Activated CD8-positive, alpha-beta memory T cell treated with anti-CD3 and anti-CD28 coated beads, Interleukin-2, amount 50 U/mL, for 1 hour (primary cell): ENCODE results near the gene HOXD8.

Experiments used
- DNase-seq: peaks from one replicate; pipeline ENCODE4 v3.0.0-alpha.2; 2020; ENCODE audit errors: extremely low read depth

HOXD8 gene

GRCh38 chr2:176128982-176129796, at the start of gene HOXD8:
Gene HOXD8 (plus strand): TSS chr2:176129705. CDS start chr2:176130367, 662 bp downstream.
- no peak for DNase-seq

DNA sequence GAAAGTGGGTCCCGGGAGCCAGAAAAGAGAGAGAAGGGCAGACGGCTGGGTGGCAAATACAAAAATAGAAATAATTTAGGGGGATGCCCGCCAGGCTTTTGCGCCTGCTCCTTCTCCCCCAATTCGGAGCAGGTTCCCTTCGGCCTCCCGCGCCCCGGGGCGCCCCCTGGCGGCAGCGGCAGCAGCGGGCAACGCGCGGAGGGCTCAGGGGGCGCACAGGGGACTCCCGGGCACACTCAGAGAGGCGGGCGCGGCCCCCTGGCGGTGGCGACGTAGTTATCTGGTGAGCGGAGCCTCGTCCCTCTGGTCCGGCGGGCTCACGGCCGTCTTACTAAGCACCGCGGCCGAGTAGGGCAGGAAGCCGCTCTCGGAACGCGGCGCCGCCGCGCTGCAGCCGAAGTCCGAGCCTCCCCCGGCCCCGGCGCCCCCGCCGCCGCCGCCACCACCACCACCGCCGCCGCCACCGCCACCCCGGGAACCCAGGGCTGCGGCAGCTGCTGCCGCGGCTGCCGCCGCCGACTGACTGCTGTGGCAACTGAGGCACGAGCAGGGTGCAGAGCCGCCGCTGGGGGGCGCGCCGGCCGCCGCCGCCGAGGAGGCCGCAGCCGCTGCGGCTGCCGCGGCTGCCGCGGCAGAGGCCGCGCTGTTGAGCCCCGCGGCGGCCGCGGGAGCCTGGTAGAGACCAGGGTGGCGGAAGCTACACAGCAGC, 49.5 kb upstream of the HOXD8 start:
- no peak for DNase-seq

DNA sequence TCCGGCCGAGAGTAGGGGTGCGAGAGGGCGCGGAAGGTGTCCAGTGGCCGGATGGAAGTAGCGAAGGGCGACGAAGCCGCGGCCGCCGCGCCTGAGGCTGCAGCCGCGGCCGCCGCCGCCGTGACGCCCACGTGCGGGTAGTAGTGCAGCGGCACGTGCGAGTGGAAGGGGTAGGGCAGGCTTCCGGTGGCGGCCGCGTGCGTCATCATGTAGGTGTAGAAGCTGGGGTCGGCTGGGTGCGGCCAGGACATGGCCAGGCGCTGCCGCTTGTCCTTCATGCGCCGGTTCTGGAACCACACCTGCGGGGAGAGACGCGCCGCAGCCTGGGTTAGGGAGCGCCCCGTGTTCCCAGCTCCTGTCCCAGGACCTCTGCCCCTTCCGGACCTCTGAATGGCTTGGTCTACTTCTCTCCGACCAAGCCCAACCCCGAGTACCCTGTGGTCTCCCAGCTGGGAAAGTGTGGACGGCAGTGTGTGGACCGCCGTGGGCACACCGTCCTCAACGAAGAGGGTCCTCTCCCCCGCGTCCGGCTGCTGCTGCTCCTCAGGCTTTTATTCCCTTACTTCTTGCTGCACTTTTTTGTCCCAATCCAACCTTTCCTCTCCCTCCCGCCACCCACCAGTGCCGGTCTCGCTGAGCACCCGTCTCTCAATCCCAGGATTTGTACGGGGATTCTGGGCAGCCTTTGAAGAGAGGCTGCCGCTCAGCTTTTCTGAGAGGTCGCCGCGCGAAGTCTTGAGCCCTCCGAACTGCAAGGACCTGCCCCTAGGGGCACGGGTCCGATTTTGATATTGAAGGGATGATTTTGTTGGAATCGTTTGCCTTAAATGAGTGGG, 48.7 kb upstream of the HOXD8 start:
- DNase-seq = no peak

DNA sequence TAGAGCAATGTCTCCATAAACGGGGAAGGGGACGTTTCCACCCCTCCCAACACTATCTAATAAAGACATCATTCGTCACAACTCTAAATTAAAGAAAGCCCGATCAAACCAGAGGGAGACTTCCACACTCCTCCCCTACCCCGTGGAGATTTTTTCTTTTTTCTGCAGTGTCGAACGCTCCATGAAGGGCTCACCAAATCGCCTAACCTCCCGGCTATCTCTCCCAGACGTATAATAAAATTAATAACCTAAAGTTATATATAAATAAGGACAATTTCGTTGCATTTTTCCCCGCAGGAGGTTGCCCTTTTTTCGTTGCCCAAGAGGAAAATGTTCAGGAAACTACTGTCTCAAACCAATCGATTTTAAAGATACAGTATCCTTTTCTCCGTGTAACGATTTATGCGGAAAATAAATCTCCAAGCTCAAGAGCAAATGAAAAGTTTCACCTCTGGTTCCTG, 48.1 kb upstream of the HOXD8 start:
- DNase-seq = no peak

GRCh38 chr2:176081837-176082524, 47.5 kb upstream of the HOXD8 start:
- DNase-seq = no peak

GRCh38 chr2:176082525-176082823, 47.0 kb upstream of the HOXD8 start:
- DNase-seq = no peak

- no peak for DNase-seq
These were observed 46.4 kb upstream of the HOXD8 start for GRCh38 chr2:176082824-176083751.

- no peak for DNase-seq
These were observed 45.7 kb upstream of the HOXD8 start, which contains the start of gene EVX2 for GRCh38 chr2:176083796-176084261. Gene EVX2 (minus strand): TSS chr2:176083962. CDS start chr2:176083776, 186 bp downstream.

DNA sequence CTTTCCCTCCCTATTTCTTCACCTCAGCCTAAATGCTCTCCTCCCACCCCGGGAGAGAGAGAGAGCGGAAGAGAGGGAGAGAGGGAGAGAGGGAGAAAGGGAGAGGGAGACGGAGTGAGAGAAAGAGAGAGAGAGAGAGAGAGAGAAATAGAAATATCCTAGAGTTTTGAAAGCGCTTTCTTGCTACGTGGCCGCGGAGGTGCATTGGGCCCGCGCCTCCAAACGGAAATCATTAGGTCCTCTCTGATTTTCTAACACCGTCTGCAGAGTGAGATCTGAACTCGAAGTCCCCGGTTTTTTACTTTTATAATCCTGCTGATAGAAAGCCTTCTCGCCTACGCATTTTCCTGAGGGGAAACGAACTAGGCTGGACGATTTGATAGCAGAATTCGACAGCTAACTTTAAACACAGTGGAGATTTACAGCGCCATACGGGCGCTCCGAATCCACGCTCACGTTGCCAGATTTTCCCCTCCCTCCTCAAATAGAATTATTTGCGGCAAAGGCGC, 44.8 kb upstream of the HOXD8 start:
- no peak for DNase-seq

- DNase-seq = no peak
These were observed 44.3 kb upstream of the HOXD8 start for GRCh38 chr2:176085120-176085788.

- no peak for DNase-seq
These were observed 43.4 kb upstream of the HOXD8 start for GRCh38 chr2:176085861-176086771.

DNA sequence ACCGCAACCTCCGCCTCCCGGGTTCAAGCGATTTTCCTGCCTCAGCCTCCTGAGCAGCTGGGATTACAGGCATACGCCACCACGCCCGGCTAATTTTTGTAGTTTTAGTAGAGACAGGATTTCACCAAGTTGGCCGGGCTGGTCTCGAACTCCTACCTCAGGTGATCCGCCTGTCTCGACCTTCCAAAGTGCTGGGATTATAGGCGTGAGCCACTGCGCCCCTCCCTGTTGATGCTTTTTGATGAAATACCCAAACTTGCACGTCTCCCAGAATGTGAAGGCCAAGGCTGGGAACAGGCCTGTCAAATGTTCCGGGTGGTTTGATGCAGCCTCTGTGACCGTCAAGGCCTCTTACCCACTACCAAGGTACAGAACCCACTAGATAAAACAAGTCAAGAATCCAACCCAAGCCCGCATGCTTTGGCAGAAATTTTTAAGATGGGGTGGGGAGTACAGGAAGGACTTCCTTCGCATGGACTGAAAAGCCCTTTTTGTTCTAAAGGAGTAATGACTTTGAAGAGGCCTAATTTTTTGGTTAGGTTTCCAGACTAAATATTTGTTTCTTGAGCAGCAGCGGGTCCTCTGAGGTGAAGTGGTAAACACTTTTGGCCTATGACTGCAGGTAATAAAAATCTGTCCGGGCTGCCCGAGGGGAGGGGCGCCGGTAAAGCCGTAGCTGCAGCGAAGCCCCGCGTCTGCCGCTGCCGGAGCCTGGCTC, 42.0 kb upstream of the HOXD8 start:
- DNase-seq = no peak

GRCh38 chr2:176088048-176088936, 41.2 kb upstream of the HOXD8 start:
- DNase-seq = no peak

DNA sequence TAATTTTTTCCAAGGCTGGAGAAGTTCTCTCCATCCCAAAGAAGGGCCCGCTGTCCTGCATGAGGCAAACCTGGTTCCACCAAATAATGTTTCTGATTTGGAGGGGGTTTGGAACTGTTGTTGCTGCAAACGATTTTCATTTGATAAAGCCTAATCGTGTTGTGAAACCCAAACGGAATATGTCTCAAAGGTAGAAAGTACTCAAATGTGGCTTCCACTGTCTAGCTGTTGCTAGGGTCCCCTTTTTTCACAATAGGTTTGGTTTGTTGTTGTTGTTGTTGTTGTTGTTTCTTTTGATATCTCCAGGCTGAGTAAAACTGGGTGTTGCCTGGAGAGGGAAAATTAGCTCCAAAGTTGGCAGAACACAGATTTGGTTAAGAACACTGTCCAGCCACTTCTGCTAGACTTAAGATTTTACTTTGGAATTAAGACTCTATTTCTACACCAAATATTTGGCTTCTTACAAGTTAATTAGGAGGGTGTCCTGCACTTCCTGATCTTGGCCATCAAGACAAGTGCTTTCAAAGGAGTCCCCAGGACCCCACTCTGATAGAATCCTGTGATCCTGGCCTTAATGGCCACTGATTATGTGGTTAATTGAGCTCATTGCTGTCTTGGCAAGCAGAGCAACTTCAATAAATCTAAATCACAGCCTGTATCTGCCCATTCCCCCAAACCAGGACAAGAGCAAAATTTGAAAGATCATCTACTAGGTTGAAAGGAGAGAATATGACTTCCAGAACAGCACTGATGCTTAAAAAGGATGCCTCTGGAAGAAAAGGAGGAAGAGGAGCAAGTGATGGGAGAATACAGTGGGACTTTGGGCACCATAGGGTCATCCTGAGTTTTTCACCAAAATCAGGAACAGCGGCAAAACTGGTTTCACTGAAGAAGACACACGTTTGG, 40.3 kb upstream of the HOXD8 start:
- DNase-seq = no peak

- no peak for DNase-seq
These were observed 39.6 kb upstream of the HOXD8 start for GRCh38 chr2:176089843-176090395.
